HepG2 (cell line): ENCODE results near the gene RAC2. TPM values are rescaled to one million over a fixed set of nuclear protein-coding genes. Genes with fewer than 3 reads are reported as not detected.

Source experiments
- ATAC-seq: fragments of 200-7000 bp; cut with Tn5 transposase; 3 replicates; pipeline ENCODE4 v1.9.1; 2020; ENCODE audit warnings: mild to moderate bottlenecking, moderate library complexity
- BruUV-seq: library from RNA; stranded (reverse); fragments of 400-500 nt; replicated peaks from 2 replicates; lab custom pipeline; 2021; lab: Mats Ljungman, UMichigan
- CTCF ChIA-PET: fragments of 300-600 bp; formaldehyde crosslinking; extraction: SDS; loops from one replicate; lab custom pipeline; 2021; ENCODE audit warnings: low total read pairs, inconsistent platforms, low intra/inter-chr PET ratio; lab: Yijun Ruan, JAX
- POLR2A ChIA-PET: fragments of 350-600 bp; sonication (Branson Sonifier 250); formaldehyde crosslinking; loops from one replicate; lab custom pipeline; 2020; ENCODE audit warnings: antibody characterized with exemption, inconsistent platforms; lab: Yijun Ruan, JAX
- DNase-seq: peaks from one replicate; pipeline ENCODE4 v3.0.0-alpha.2; 2015; ENCODE audit warnings: low spot score
- FAIRE-seq: peaks from 3 replicates; lab custom pipeline; 2011; peaks lifted over from hg19 to GRCh38; lab: Jason Lieb, UNC
- H2AFZ ChIP-seq: one replicate; pipeline ENCODE4 v1.6.1; 2011; ENCODE audit warnings: low read length, inconsistent platforms
- H3K27ac ChIP-seq: fragments of 300-600 bp; 3 replicates; pipeline ENCODE4 v1.8.0; 2011; ENCODE audit warnings: mixed run types, mild to moderate bottlenecking, mixed read lengths, low read length, inconsistent platforms; ENCODE audit not compliant: insufficient read depth; ENCODE audit errors: extremely low read length
- H3K27me3 ChIP-seq, 2 experiments: fragments of 200-600 bp in 1 of 2; 2 replicates in 1 of 2; 3 replicates in 1 of 2; pipeline versions ENCODE4 v1.6.0 to v1.8.0; 2011; ENCODE audit warnings: low read length in 2 of 2, mild to moderate bottlenecking in 2 of 2, moderate library complexity in 2 of 2, inconsistent platforms in 1 of 2; ENCODE audit not compliant: insufficient read depth in 2 of 2, control insufficient read depth in 1 of 2
- H3K36me3 ChIP-seq, 2 experiments: fragments of 200-600 bp in 1 of 2; replicated peaks in 1 of 2; 2 replicates in 1 of 2; 3 replicates in 1 of 2; pipeline versions ENCODE4 v1.5.1 to v1.8.0; 2011; ENCODE audit warnings: low read length in 2 of 2, inconsistent platforms in 1 of 2; ENCODE audit not compliant: insufficient read depth in 2 of 2, control insufficient read depth in 1 of 2
- H3K4me1 ChIP-seq: 2 replicates; pipeline ENCODE4 v1.5.1; 2012; ENCODE audit warnings: low read length, inconsistent platforms; ENCODE audit not compliant: insufficient read depth
- H3K4me2 ChIP-seq: 2 replicates; pipeline ENCODE4 v1.6.0; 2011; ENCODE audit warnings: low read depth, low read length, inconsistent platforms
- H3K4me3 ChIP-seq, 3 experiments: fragments of 200-600 bp in 1 of 3; sonication (generic), shearing (Covaris generic) in 1 of 3; replicated peaks in 1 of 3; 2 replicates each; pipeline ENCODE4 v1.5.1; 2011 to 2016; ENCODE audit warnings: low read length in 3 of 3, inconsistent platforms in 2 of 3, low read depth in 2 of 3, mild to moderate bottlenecking in 2 of 3, control low read depth in 1 of 3, mixed read lengths in 1 of 3; ENCODE audit not compliant: insufficient read depth in 1 of 3
- H3K79me2 ChIP-seq: one replicate; pipeline ENCODE4 v1.6.1; 2011; ENCODE audit warnings: low read length, inconsistent platforms; ENCODE audit not compliant: insufficient read depth
- H3K9ac ChIP-seq: 2 replicates; pipeline ENCODE4 v1.6.0; 2011; ENCODE audit warnings: mild to moderate bottlenecking, low read depth, low read length, inconsistent platforms; ENCODE audit not compliant: insufficient read depth
- H3K9me3 ChIP-seq: 2 replicates; pipeline ENCODE4 v1.5.1; 2012; ENCODE audit warnings: mild to moderate bottlenecking, low read length
- H4K20me1 ChIP-seq: 2 replicates; pipeline ENCODE4 v1.6.0; 2011; ENCODE audit warnings: inconsistent platforms, mild to moderate bottlenecking, low read length, moderate library complexity; ENCODE audit not compliant: insufficient read depth
- AGO2 ChIP-seq: fragments of 200-400 bp; formaldehyde crosslinking; optimal IDR thresholded peaks from 2 replicates; pipeline ENCODE3; 2017; ENCODE audit warnings: mild to moderate bottlenecking, low read depth, low read length, moderate library complexity
- FOXO1 ChIP-seq: sonication (generic); formaldehyde crosslinking; IDR thresholded peaks from 2 replicates; pipeline ENCODE4 v1.4.0; 2020; ENCODE audit warnings: missing genetic modification reagents
- NCOR1 ChIP-seq: fragments of 200-600 bp; sonication (generic); IDR thresholded peaks from 2 replicates; pipeline ENCODE4 v1.7.0; 2017; ENCODE audit warnings: antibody characterized with exemption, low read length, borderline replicate concordance
- SMAD1 ChIP-seq: sonication (generic); formaldehyde crosslinking; IDR thresholded peaks from 2 replicates; pipeline ENCODE4 v1.4.0; 2020; ENCODE audit warnings: missing genetic modification reagents, low read depth, mild to moderate bottlenecking, borderline replicate concordance
- ZNF318 ChIP-seq: sonication (generic); formaldehyde crosslinking; IDR thresholded peaks from 2 replicates; pipeline ENCODE4 v1.4.0; 2020; ENCODE audit warnings: mild to moderate bottlenecking, missing genetic modification reagents
- ZNF746 ChIP-seq: sonication (generic); formaldehyde crosslinking; IDR thresholded peaks from 2 replicates; pipeline ENCODE4 v1.8.0; 2022; ENCODE audit warnings: mild to moderate bottlenecking, missing genetic modification reagents
- ZNF766 ChIP-seq: sonication (generic); formaldehyde crosslinking; IDR thresholded peaks from 2 replicates; pipeline ENCODE4 v1.5.0; 2020; ENCODE audit warnings: missing genetic modification reagents, borderline replicate concordance
- ZSCAN29 ChIP-seq: sonication (generic); formaldehyde crosslinking; conservative IDR thresholded peaks from 2 replicates; pipeline ENCODE4 v1.4.0; 2020; ENCODE audit warnings: mild to moderate bottlenecking, missing genetic modification reagents
- WGBS: methylation state at CpG from one replicate; pipeline ENCODE4 v1.1.6; 2017; ENCODE audit warnings: low lambda C conversion rate; 5-methylcytosine and 5-hydroxymethylcytosine counted together
- in situ Hi-C: cut with HindIII; loops from 2 replicates; pipeline ENCODE4 v1.10.0; 2017; ENCODE audit warnings: low pct_unique_long_range_greater_than_20kb; ENCODE audit not compliant: extremely low pct_ligation_motif_present
- intact Hi-C: fragments of 100-400 bp; cut with micrococcal nuclease; formaldehyde crosslinking; loops from one replicate; pipeline ENCODE4 v1.10.0; 2022; ENCODE audit not compliant: unreplicated experiment
- polyA plus RNA-seq, 8 experiments: library from polyadenylated mRNA; depleted of rRNA in 3 of 8; stranded (reverse) in 7 of 8; unstranded in 1 of 8; fragments of >200 nt; fragmentation: Illumina TruSeq in 4 of 8; extraction: Trizol in 4 of 8; gene quantifications; 2 replicates each; pipeline versions ENCODE4 v1.2.1 to v1.2.3, GENCODE V29; 2011 to 2016; ENCODE audit warnings: low read depth in 4 of 8, missing spikeins in 1 of 8, mixed read lengths in 1 of 8; ENCODE audit not compliant: insufficient read depth in 1 of 8
- total RNA-seq, 5 experiments: library from RNA; depleted of rRNA; stranded (reverse); fragments of >200 nt; fragmentation: Illumina TruSeq; extraction: Trizol; gene quantifications; 2 replicates each; pipeline ENCODE4 v1.2.3, GENCODE V29; 2016; ENCODE audit warnings: low read depth in 1 of 5
- TF ChIP-seq, protein P1 (sequence below): sonication (generic); formaldehyde crosslinking; IDR thresholded peaks from 2 replicates; pipeline ENCODE4 v1.5.1; 2020; ENCODE audit warnings: mild to moderate bottlenecking, missing genetic modification reagents, moderate library complexity

The RAC2 gene
- total and polyA plus RNA-seq, 2 of the 13 experiments (the other 11 are each of a cell fraction or from before 2014, with no cell fraction given), result 0.73 TPM; not detected in 1

DNA sequence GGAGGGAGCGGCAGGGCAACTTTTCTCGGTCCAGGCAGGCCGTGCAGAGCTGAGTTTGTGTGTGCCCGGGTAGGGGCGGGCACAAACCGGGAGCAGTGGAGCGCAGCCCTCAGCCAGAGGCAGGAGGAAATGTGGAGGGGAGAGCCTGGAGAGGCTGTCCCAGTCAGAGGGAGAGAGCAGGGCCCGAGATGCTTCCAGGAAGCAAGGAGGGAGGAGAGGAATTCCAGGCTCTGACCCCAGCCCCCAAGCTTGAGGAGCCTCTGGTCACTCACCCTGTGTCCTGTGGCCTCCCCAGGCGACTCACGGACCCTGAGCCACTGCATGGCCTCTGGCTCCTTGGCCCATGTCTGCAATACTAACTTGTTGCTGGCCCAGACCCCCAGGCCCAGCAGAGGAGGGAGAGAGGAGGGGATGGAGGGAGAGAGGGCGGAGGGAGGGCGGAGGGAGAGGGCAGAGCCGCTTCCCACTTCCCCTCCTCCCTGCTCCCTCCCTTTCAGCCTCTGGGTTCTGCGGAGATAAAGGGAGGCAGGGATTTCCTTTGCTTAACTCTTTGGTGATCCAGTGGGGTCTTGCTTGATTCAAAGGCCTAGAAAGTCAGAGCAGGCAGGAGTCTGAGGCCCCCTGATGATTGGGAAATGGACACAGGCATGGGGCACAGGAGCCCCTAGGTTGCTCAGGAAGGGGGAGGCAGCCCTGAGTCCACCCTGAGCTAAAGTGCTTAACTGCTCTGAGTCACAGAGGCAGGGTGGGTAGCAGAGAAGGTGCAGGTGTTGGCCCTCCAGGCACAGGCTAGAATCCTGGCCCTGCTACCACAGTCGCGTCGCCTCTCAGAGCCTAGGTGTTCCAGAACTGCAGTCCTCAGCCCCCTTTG, 55.9 kb downstream of the RAC2 start, which contains the start of gene C1QTNF6:
C1QTNF6 (minus strand) TSS at position 357 of the 871 bp plus-strand sequence; CDS start at position 323, 34 bp downstream.
- in situ Hi-C loops (no loop called here), intact Hi-C loops (no loop called here)
- peak within 1 kb of the TSS in 2 of 3 experiments; percentile 22 to 57; a peak in 4 of 6 replicates for H3K4me3 ChIP-seq
- WGBS, result 43% methylated on average over 15 of the region's 17 CpGs
- POLR2A ChIA-PET, result interaction anchor here (0.9 to 2.2 kb wide), 3 partner anchors 9 to 11 kb away, joined by 6 to 11 read pairs (median 7); no protein-coding TSS in a partner anchor
- no peak within 1 kb of the TSS for H2AFZ ChIP-seq
- no peaks in the 10 kb centered on the region for H3K27me3 ChIP-seq
- no peak within 1 kb of the TSS for H3K27ac ChIP-seq
- peak within 1 kb of the TSS; percentile 35; the same call in 1 of the 2 replicates for H3K9ac ChIP-seq
- peak within 1 kb of the TSS; percentile 59 for H3K4me2 ChIP-seq
- H4K20me1 ChIP-seq, result no peaks in the 10 kb centered on the region
- FAIRE-seq (no peak), DNase-seq (no peak), ATAC-seq (peak; percentile 44)
- peaks cover 22% of the 10 kb centered on the region for H3K4me1 ChIP-seq
- BruUV-seq, result no TSS peak
- CTCF ChIA-PET, result no interaction called here
- H3K36me3 ChIP-seq, result no peaks in the 10 kb centered on the region
- H3K79me2 ChIP-seq, result no peaks in the 10 kb centered on the region
- no peaks in the 10 kb centered on the region for H3K9me3 ChIP-seq
- TF ChIP-seq SMAD1 (CRISPR knock-in tag) (no peak), FOXO1 (no peak), NCOR1 (no peak), ZNF766 (CRISPR knock-in tag) (no peak), ZNF318 (CRISPR knock-in tag) (no peak), ZSCAN29 (CRISPR knock-in tag) (no peak), AGO2 (peak; percentile 33), ZNF746 (CRISPR knock-in tag) (peak; percentile 63; the same call in 1 of the 2 replicates)
- TF ChIP-seq, protein P1, sequence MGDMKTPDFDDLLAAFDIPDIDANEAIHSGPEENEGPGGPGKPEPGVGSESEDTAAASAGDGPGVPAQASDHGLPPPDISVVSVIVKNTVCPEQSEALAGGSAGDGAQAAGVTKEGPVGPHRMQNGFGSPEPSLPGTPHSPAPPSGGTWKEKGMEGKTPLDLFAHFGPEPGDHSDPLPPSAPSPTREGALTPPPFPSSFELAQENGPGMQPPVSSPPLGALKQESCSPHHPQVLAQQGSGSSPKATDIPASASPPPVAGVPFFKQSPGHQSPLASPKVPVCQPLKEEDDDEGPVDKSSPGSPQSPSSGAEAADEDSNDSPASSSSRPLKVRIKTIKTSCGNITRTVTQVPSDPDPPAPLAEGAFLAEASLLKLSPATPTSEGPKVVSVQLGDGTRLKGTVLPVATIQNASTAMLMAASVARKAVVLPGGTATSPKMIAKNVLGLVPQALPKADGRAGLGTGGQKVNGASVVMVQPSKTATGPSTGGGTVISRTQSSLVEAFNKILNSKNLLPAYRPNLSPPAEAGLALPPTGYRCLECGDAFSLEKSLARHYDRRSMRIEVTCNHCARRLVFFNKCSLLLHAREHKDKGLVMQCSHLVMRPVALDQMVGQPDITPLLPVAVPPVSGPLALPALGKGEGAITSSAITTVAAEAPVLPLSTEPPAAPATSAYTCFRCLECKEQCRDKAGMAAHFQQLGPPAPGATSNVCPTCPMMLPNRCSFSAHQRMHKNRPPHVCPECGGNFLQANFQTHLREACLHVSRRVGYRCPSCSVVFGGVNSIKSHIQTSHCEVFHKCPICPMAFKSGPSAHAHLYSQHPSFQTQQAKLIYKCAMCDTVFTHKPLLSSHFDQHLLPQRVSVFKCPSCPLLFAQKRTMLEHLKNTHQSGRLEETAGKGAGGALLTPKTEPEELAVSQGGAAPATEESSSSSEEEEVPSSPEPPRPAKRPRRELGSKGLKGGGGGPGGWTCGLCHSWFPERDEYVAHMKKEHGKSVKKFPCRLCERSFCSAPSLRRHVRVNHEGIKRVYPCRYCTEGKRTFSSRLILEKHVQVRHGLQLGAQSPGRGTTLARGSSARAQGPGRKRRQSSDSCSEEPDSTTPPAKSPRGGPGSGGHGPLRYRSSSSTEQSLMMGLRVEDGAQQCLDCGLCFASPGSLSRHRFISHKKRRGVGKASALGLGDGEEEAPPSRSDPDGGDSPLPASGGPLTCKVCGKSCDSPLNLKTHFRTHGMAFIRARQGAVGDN, result peak; percentile 26; the same call in 1 of the 2 replicates
